K562 (cell line): ENCODE measurements around the gene EPHB3.

ENCODE experiments used
- BMI1 ChIP-seq: fragments of 150-350 bp; IDR thresholded peaks from 2 replicates; pipeline ENCODE4 v1.6.1; 2014; ENCODE audit warnings: low read length
- CBFB ChIP-seq: sonication (generic); formaldehyde crosslinking; IDR thresholded peaks from 2 replicates; pipeline ENCODE4 v1.4.0; 2020; ENCODE audit warnings: mild to moderate bottlenecking, missing genetic modification reagents
- CTCF ChIP-seq, 3 experiments: IDR thresholded peaks in 2 of 3; conservative IDR thresholded peaks in 1 of 3; 2 replicates each; pipeline ENCODE4 v1.5.1; 2011 to 2012; ENCODE audit warnings: low read length in 3 of 3, mild to moderate bottlenecking in 3 of 3, control low read depth in 2 of 3, improper control_type of control experiment in 1 of 3, inconsistent platforms in 1 of 3, low read depth in 1 of 3, mixed read lengths in 1 of 3, moderate library complexity in 1 of 3; ENCODE audit not compliant: insufficient read depth in 2 of 3
- SIRT6 ChIP-seq: IDR thresholded peaks from one replicate; pipeline ENCODE4 v1.6.1; 2012; ENCODE audit warnings: low read depth, mild to moderate bottlenecking, control low read depth, inconsistent platforms, low read length, moderate library complexity

- TF ChIP-seq SIRT6 (no peak), CBFB (CRISPR knock-in tag) (no peak), BMI1 (no peak), CTCF (IDR thresholded peaks at IDR 0.05 in 2 of 3, conservative IDR thresholded peaks at IDR 0.05 in 1 of 3; ENCODE audit: insufficient read depth in 2 of 3, low read depth in 1 of 3, low read length in 3 of 3) (no peak)
Observed at GRCh38 chr3:184579513-184579912, 17.9 kb downstream of the EPHB3 start.
